NCI-H510A (cell line): ENCODE data around the gene ZCRB1.

Source experiments
- DNase-seq: peaks from one replicate; lab custom pipeline; 2025; lab: John Stamatoyannopoulos, UW

ZCRB1 gene

DNA sequence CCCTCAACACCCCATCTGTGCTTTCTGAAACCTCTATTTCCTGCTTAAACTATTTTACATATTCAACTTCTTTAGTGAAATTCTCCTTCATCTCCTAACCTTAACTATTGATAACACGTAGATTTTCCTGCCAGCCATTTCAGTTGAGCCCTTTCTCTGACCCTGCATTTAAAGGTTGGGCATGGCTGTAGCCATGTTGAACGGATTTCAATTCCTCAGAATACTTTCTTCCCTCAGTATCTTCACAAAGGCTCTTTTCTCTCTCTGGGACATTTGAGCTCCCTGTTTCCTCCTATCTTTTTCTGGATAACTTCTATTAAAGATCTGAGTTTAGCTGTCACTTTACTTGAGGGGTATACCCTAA lies 1.3 kb upstream of the ZCRB1 start:
- no peak for DNase-seq

DNA sequence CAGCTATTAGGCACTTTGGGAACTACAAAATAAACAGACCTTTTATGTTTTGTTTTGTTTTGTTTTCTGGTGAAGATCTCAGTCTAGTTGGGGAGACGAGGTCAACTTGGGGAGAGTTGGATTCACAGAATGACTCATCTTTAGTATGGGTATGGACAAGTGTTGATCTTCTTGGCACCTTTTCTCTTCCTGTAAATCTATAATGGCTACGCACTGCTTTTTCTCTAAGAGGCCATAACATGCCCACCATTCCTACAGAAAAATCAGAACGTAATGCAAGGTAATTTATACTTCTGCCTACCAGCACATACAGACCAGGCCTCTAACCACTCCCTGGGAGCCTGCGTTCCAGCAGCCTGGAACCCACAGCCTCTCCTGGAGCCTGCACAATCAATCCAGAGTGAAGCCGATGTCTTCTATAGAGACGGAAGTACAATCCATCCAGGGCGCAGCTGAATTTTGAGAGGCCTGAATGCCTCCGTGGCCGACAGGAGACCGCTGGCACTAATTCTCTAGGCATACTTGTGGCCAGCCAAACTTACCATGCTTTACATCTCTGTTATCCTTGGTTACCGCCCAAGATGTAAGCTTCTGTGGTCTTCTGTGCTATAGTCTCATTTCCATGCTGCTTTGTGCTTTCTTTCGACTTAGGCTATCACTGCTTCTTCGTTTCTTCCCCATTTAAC lies 790 bp upstream of the ZCRB1 start:
- DNase-seq = no peak

DNA sequence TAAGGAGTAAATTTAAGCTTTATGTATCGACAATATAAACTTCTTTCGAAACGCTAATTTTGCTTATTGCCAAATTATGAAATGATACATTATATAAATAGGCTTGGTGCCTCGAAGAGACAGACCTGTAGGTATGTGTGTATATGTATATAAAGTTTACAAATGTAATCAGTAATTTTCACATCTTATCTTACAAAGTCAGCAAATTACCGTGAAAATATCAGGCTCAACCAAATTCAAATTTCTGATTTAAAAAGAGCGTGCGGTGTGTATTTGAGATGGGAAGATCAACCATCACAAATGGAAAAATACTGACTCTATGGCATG lies 605 bp downstream of the ZCRB1 start:
- DNase-seq = no peak

DNA sequence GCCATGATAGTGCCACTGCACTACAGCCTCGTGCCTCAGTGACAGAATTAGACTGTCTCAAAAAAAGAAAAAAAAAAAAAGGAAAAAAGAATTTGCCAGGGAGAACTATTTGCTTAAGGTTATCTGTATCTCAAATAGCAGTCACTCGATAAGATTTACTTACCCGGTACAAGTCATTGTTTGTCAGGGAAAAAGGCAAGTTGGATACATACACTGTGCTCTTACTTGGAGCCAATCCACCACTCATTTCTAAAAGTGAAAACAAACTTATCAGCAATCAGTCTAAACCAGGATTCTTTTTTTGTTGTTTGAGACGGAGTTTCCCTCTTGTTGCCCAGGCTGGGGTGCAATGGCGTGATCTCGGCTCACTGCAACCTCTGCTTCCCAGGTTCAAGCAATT lies 2.0 kb downstream of the ZCRB1 start:
- DNase-seq = no peak

DNA sequence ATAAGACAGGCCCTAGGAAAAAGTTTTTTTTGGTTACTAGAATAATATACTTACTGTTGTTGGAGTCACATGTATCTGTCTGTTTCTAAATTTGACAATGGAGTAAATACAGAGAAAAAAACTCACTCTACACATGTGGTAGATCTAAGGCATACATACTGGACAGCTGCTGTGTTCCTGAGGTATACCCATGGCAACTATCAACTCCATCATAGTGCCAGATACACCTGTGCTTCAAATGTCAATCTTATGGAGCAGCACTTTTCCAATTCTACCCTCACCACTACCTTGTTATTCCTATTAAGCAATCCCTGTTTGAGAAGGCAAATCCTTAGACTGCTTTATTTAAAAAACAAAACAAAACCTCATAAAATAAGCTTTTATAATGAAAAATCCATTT lies 3.3 kb downstream of the ZCRB1 start:
- no peak for DNase-seq

DNA sequence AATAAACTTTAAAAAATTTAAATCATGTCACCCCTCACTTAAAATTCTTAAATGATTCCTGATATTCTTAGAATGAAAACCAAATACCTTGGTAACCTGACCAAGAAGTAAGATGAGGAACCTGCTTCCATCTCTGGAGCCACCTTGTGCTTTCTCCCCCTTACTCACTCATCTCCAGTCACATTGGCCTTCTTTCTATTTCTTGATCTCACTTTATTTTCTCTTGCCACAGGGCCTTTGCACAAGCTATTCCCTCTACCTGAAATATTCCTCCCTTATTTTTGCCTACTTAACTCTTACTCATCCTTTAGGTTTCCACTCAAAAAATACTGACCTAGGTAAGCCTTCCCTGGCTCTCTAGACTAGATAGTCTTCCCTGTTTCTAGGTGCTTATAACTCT lies 5.1 kb downstream of the ZCRB1 start:
- DNase-seq = no peak

DNA sequence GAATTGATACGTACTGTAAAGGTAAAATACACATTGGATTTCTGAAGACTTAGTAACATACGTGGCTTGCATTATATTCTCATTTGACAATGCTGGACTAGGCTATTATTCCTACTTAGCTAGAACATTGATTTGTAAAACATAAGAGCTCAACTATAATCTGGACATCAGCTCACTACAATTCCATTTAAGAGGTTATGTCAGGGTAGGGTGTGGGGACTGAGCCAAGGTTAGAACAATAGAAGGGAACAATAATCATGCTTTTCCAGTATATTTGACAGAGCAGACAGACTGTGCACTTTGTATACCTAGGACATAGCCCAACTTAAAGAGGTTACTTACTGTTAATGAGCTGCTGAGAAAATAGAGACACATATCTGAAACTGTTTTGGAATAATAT lies 10.8 kb downstream of the ZCRB1 start:
- no peak for DNase-seq

DNA sequence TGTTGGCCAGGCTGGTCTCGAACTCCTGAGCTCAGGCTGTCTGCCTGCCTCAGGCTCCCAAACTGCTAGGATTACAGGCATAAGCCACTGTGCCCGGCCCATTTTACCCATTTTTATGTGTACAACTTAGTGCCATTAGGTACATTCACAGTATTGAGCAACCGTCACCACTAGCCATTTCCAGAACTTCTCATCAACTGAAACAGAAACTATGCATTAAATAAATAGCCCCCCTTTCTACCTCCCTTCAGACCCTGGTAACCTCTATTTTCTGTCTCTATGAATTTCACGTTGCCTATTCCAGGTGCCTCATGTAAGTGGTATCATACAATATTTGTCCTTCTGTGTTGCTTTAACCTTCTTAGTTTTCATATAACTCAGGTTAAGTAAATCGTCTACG lies 15.9 kb downstream of the ZCRB1 start:
- DNase-seq = no peak

DNA sequence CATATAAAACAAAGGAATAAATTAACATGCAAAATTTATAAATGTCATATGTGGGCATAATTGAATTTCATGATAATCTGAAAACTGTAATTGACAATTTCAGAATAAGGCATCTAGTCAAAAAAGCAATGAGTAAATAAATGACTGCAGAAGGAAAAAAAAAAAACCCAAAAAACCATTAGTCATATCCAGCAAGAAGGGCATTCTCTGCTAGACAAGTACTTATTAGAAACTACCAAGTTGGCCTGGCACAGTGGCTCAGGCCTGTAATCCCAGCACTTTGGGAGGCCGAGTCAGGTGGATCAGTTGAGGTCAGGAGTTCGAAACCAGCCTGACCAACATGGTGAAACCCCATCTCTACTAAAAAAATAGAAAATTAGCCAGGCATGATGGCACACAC lies 17.5 kb downstream of the ZCRB1 start:
- DNase-seq = no peak

DNA sequence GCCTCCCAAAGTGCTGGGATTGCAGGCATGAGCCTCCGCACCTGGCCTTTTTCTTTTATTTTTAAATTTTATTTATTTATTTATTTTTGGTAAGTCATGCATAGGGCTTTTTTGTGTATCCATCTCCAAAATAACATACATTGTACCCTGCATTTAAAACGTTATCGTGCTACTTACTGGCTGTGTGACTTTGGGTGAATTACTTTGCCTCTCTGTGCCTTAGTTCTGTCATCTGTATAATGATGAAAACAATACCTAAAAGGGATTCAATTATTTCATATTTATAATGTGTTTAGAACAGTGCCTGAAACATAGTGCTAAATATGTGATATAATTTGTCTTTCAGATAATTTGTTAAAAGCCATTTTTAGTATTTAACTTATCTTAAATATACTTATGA lies 19.6 kb downstream of the ZCRB1 start:
- DNase-seq = no peak

DNA sequence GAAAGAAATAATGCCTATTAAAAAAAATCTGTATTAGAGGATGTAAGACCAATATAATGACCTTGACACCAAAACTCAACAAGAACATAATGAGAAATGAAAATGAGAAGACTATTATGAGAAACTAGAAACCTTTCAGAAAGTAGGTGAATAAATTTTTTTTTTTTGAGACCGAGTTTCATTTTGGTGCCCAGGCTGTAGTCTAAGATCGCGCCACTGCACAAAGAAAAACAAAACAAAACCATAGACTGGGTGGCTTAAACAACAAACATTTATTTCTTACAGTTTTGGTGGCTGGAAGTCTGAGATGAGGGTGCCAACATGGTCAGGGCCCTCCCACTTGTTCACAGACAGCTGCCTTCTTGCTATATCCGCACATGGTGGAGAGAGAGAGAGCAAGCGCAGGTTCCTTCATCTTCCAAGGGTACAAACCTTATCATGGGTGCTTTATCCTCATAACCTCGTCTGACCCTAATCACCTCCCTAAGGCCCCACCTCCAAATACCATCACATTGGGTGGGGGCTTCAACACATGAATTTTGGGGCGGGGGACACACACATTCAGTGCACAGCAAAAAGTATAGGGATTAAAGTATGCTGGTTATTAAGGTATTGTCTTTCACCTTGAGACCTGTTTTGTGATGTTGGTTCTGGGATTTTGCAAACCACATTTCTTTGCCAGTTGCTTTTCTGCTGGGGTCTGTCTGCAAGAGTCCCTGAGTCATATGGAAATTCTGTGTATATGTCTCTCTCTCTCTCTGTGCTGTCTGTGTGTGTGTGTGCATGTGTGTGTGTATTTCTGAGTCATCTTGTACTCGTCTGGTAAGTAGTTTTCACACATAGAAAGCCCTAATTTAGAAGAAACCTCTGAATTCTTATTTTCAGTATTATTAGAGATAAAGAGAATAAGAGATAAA lies 26.2 kb downstream of the ZCRB1 start:
- no peak for DNase-seq

DNA sequence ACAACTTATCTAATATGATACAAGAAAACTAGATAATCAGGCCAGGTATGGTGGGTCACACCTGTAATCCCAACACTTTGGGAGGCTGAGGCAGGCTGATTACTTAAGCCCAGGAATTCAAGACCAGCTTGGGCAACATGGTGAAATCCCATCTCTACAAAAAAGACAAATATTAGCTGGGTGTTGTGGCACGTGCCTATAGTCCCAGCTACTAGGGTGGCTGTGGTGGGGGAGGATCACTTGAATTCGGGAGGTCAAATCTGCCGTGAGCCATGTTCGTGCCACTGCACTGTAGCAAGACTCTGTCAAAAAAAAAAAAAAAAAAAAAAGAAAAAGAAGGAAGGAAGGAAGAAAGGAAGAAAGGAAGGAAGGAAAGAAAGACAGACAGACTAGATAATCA lies 27.0 kb downstream of the ZCRB1 start:
- no peak for DNase-seq

DNA sequence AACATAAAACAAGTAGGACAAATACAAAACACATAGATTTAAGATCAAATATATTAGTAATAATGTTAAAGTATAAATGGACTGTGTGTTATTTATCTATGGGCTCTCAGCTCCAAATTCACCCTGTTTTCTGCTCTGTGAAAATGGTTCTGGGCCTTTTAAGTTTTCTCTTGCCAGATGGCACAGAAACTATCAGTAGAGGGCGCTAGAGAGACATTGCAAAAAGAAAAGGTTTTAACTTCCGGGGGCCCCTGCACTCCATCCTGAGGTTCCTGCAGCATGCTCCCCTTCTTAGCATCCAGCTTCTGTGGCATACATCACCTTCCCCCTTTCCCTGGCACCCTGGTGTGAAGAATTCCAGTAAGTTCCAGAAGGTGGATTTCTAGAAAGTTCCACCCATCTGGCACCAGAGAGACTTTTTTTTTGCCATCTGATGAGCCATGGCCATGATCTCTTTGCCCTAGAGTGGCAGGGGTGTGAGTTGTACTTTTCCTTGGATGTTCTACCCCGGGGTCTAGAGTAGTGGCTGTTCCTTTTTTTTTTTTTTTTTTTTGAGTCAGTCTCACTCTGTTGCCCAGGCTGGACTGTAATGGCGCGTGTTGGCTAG lies 29.3 kb downstream of the ZCRB1 start:
- DNase-seq = no peak

DNA sequence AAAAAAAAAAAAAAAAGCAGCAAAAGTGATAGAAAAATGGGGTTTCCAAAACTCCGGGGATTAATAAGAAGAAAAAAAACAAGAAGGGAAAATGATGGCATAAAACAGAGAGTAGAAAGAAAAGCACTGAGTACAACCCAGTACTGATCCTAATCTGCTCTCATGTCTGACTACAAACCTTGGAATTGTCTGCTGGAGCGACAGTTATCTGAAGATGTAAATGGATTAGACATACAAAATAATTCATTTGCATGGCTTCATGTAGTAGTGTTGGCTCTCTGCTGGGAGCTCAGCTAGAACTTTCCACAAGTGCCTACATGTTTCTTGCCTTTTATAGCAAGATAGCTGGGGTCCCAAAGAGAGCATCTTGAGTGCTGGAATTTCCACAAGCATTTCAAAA lies 34.2 kb downstream of the ZCRB1 start:
- no peak for DNase-seq

DNA sequence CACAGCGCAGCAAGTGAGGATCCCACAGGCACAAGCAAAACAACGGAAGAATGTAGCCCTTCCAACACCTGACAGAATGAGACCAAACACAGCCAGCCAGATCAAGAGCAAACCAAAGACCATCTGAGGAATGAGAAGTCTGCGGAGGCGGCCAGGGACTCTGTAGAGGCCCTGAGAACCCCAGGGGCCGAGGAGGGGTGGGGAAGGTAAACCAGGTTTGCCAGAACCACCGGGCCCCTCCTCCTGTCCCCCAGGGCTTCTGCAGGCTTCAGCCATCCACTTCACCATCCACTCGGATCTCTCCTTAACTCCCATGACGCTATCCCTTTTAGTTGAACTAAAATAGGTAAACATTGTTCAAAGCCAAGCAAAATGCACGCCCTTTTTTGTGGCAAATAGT lies 37.4 kb downstream of the ZCRB1 start:
- no peak for DNase-seq

DNA sequence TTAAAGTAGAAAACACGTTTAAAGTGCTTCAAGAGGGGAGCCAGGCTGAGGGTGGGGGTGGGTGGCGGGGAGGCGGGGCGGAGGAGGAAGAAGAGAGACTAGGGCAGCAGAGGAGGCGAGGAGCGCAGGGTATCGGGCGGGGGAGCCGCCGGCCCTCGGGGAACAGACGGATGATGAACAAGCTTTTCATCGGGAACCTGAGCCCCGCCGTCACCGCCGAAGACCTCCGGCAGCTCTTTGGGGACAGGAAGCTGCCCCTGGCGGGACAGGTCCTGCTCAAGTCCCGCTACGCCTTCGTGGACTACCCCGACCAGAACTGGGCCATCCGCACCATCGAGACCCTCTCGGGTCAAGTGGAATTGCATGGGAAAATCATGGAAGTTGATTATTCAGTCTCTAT lies 39.2 kb downstream of the ZCRB1 start:
- no peak for DNase-seq

DNA sequence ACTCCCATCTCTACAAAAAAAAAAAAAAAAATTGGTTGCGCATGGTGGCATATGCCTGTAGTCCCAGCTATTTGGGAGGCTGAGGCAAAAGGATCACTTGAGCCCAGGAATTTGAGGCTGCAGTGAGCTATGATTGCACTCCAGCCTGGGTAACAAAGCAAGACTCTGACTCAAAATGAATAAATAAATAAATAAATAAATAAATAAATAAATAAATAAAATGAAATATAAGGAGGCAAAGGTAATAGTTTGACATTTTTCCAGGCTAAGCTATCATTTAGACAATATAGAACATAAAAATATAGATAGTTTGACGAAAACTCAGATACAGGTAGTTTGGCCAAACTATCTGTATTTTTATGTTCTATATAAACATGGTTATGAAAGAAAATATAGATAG lies 40.5 kb downstream of the ZCRB1 start:
- no peak for DNase-seq

DNA sequence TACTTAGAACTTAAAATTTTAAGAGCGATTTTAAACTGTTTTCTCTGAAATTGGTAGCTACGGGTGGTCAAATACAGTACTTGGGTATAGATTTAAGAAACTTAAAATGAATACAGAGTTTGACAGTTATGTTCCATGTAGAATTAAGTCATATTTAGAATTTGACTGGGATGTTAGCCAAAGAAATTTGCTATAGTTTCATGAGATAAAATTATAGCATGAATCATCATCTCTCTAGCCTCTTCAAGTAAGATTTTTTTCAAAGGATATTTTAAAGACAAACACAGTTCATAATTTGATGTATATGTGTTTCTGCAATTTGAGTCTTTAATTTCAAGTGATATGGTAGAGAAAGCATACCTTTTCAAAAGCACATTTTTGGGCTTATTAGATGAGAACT lies 41.0 kb downstream of the ZCRB1 start:
- DNase-seq = no peak

DNA sequence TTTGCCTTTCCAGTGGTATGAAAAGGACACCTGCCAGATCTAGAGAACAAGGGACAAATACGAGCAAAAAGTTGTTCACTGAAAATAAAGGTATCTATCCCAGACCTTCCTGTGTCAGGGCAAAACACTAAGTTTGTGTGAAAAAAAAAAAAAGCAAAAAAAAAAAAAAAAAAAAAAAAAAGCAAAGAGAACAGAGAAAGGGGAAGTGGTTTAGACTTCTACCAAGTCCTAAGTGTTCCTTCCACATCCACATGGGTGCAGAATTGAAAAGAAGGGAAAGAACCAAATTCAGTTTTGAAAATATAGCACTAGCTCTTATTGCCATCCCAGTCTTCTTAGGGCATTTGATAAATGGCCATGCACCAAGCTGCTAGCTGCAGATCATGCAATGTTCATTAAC lies 41.7 kb downstream of the ZCRB1 start:
- no peak for DNase-seq

DNA sequence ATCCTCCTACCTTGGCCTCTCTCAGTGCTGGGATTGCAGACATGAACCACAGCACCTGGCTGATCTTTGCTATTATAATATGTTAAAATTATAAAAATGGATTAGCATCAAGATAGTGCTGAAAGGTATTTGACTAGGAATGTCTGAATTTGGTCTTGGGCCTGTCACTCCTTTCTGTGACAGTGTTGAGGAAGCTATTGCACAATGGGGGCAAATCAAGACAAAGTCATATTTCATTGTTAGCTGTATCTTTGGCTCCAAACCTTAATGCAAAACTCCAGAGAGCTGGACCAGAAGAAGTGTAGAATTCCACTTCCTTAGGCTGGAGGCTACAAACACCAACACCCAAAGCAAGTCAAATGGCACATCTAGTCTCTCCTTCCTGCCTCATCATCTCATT lies 42.2 kb downstream of the ZCRB1 start:
- no peak for DNase-seq

DNA sequence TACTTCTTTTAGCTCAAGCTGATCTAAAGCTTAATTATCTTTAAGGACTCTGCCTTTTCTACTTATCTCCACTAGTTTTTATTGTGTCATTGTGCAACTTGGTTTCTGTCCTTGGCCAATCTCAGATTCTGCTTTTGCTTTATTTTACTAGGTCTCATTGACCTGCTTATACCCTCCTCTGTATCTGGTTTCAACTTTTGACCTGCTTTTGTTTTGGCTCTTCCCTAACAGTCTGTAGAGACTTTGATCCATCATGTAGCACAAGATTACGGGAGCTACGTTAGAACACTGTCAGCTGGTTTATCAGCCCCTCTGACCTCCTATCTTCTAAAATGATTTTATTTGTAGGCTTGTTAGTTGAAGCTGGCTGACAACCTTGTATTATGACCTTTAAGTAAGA lies 43.6 kb downstream of the ZCRB1 start:
- DNase-seq = no peak

DNA sequence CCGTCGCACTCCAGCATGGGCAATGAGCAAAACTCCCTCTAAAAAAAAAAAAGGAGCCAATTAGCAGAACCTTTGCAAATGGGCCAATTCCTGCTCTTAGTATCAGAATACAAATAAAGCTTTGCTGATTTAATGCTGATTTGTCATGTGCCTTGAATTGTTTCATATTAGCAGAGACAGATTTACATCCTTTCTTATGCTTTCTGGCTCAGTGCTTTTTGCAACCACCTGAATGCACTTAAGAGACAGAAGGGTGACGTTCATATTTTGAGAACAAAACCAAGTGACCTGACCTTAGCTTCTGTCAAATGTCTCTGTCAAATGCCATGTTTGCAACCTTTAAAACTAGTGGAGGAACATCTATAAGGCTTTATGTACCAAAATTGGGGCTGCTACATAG lies 44.0 kb downstream of the ZCRB1 start:
- no peak for DNase-seq

DNA sequence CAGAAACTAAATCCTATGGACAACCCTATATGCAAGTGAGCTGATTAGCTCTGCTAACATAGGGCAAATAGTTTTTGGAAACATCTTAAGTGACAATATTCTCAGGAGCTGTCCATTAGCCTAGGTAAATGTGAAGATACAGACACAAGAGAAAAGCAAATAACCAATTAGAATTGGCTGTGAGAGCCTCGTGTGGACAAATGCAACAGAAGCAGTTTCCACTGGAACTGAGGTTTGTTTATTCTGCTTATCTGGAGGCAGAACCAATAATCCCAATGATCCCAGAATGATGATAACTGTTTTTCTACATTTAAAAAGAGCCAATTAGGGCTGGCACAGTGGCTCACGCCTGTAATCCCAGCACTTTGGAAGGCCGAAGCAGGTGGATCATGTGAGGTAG lies 44.6 kb downstream of the ZCRB1 start:
- DNase-seq = no peak

DNA sequence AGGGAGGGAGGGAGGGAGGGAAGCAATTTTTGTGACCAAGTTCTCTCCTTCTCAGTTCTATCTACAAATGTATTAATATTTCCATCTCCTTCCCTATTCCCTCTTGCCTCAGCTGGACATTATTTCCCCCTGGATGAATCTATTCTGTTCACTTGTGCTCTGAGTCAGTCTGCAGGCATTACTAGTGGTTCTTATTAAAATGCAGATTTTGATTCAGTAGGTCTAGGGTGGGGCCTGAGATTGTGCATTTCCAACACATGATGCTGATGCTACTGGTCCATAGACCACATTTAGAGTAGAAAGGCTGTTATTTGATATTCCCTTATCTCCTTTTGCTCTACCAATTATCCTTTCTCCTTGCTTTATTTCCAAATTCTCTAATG lies 47.8 kb downstream of the ZCRB1 start:
- DNase-seq = no peak
